Panc1 (cell line): Measurements from ENCODE around the gene NUP210.

Source experiments
- CTCF ChIP-seq: fragments of 450-650 bp; IDR thresholded peaks from 2 replicates; pipeline ENCODE4 v1.5.1; 2017; ENCODE audit warnings: mild to moderate bottlenecking
- POLR2AphosphoS5 ChIP-seq: IDR thresholded peaks from 2 replicates; pipeline ENCODE4 v1.6.1; 2012; ENCODE audit warnings: mild to moderate bottlenecking, low read depth, low read length, moderate library complexity
- SIN3A ChIP-seq: IDR thresholded peaks from 2 replicates; pipeline ENCODE4 v1.6.1; 2012; ENCODE audit warnings: low read depth, mild to moderate bottlenecking, low read length, moderate library complexity, borderline replicate concordance; ENCODE audit not compliant: insufficient read depth
- TCF7L2 ChIP-seq: IDR thresholded peaks from 2 replicates; pipeline ENCODE4 v1.6.1; 2011; ENCODE audit warnings: mild to moderate bottlenecking, low read depth, low read length, inconsistent platforms
- TF ChIP-seq, protein P1 (sequence below), 2 experiments: IDR thresholded peaks; 2 replicates each; pipeline ENCODE4 v1.6.1; 2011 to 2012; ENCODE audit warnings: low read depth in 2 of 2, control low read depth in 1 of 2, low read length in 1 of 2, mild to moderate bottlenecking in 1 of 2, moderate library complexity in 1 of 2; ENCODE audit not compliant: insufficient read depth in 1 of 2

GRCh38 chr3:13345284-13345683 is 74.8 kb downstream of the NUP210 start:
- TF ChIP-seq CTCF (no peak), TCF7L2 (no peak), SIN3A (no peak), POLR2AphosphoS5 (no peak)
- TF ChIP-seq, protein P1, sequence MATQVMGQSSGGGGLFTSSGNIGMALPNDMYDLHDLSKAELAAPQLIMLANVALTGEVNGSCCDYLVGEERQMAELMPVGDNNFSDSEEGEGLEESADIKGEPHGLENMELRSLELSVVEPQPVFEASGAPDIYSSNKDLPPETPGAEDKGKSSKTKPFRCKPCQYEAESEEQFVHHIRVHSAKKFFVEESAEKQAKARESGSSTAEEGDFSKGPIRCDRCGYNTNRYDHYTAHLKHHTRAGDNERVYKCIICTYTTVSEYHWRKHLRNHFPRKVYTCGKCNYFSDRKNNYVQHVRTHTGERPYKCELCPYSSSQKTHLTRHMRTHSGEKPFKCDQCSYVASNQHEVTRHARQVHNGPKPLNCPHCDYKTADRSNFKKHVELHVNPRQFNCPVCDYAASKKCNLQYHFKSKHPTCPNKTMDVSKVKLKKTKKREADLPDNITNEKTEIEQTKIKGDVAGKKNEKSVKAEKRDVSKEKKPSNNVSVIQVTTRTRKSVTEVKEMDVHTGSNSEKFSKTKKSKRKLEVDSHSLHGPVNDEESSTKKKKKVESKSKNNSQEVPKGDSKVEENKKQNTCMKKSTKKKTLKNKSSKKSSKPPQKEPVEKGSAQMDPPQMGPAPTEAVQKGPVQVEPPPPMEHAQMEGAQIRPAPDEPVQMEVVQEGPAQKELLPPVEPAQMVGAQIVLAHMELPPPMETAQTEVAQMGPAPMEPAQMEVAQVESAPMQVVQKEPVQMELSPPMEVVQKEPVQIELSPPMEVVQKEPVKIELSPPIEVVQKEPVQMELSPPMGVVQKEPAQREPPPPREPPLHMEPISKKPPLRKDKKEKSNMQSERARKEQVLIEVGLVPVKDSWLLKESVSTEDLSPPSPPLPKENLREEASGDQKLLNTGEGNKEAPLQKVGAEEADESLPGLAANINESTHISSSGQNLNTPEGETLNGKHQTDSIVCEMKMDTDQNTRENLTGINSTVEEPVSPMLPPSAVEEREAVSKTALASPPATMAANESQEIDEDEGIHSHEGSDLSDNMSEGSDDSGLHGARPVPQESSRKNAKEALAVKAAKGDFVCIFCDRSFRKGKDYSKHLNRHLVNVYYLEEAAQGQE (IDR thresholded peaks at IDR 0.05; ENCODE audit: insufficient read depth in 1 of 2, low read depth in 2 of 2, low read length in 1 of 2): no peak
